ENCODE results near the gene ZBTB14. TPM values are rescaled to one million over a fixed set of nuclear protein-coding genes. Genes with fewer than 3 reads are reported as not detected.

The ZBTB14 gene
- total RNA-seq, 2 donors from 2014 or later, result 10.7 to 11.8 TPM

DNA sequence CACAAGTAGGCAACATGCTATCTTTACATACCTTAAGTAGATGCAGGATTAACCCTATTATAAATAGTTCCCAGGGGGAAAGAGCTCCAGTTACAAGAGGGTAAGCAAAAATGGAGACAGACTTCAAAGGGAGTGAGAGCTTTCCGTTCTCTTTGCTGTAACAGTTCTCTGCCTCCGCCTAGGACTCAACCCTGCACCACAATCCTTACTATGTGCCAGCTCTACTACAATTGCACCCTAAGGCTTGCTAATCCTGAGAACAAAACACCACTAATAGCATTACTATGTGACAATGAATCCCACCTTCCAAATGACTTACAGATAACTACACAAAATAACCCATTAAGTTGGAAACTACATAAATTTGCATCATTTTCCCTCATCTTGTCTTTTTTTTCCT lies 7.7 kb downstream of the ZBTB14 start:
- intact Hi-C loops (cut with DNase I), result no loop called here
- H3K9me3 ChIP-seq, result no peaks in the 10 kb centered on the region
- no peak overlapping the region for H3K4me3 ChIP-seq
- no peak for DNase-seq
- H3K36me3 ChIP-seq, result no peaks in the 10 kb centered on the region
- no peak overlapping the region for H3K9ac ChIP-seq (ENCODE audit: low read depth in 2 of 2, low read length in 2 of 2)
- H3K27ac ChIP-seq, result no peak overlapping the region
- TF ChIP-seq, protein P1, sequence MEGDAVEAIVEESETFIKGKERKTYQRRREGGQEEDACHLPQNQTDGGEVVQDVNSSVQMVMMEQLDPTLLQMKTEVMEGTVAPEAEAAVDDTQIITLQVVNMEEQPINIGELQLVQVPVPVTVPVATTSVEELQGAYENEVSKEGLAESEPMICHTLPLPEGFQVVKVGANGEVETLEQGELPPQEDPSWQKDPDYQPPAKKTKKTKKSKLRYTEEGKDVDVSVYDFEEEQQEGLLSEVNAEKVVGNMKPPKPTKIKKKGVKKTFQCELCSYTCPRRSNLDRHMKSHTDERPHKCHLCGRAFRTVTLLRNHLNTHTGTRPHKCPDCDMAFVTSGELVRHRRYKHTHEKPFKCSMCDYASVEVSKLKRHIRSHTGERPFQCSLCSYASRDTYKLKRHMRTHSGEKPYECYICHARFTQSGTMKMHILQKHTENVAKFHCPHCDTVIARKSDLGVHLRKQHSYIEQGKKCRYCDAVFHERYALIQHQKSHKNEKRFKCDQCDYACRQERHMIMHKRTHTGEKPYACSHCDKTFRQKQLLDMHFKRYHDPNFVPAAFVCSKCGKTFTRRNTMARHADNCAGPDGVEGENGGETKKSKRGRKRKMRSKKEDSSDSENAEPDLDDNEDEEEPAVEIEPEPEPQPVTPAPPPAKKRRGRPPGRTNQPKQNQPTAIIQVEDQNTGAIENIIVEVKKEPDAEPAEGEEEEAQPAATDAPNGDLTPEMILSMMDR (IDR thresholded peaks at IDR 0.05), result no peak
- H3K27me3 ChIP-seq, result no peaks in the 10 kb centered on the region
- no peaks in the 10 kb centered on the region for H3K4me1 ChIP-seq

DNA sequence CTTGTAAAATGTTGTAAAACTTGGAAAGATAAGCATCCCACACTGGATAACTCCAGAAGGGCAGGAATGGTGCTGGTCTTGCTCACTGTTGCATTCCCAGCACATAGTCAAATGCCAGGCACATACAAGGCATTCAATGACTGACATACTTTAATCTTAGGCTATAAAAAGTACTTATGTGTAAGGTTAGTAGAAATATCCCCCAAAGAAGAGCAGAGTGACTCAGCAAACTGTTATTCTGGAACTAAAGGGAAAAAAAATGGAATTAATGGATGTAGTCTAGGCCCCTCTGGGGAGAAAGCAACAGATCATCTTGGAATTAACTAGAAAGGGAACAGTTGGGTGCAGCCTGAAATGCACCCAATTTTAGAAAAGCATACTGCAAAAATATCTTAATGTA lies 9.0 kb downstream of the ZBTB14 start:
- Histone ChIP-seq H3K4me3 (no peak overlapping the region), H3K4me1 (no peaks in the 10 kb centered on the region), H3K9ac (ENCODE audit: low read depth in 2 of 2, low read length in 2 of 2) (no peak overlapping the region), H3K9me3 (no peaks in the 10 kb centered on the region), H3K27ac (no peak overlapping the region), H3K27me3 (no peaks in the 10 kb centered on the region), H3K36me3 (no peaks in the 10 kb centered on the region)
- intact Hi-C loops (cut with DNase I), result no loop called here
- DNase-seq, result no peak
- TF ChIP-seq, protein P1 (IDR thresholded peaks at IDR 0.05), result no peak

DNA sequence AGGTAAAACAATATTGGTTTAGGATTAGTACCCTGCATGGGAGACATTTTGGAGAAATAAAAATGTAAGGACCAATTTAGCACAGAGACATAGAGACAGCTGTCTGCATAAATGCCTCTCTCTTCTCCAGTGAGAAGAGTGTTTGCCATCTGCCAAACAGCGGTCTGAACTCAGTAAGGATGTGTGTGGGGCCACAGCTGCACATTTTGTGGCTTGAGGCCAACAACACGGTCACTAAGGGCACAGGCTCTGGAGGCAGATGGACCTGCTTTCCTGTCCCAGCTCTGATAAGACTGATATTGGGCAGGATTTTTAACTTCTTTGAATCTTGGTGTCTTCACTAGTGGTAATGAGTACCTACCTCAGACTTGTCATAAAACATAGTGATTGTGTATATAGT lies 10.2 kb downstream of the ZBTB14 start:
- no peak for DNase-seq
- H3K27ac ChIP-seq, result no peak overlapping the region
- intact Hi-C loops (cut with DNase I), result no loop called here
- H3K36me3 ChIP-seq, result no peaks in the 10 kb centered on the region
- no peaks in the 10 kb centered on the region for H3K27me3 ChIP-seq
- H3K4me1 ChIP-seq, result no peaks in the 10 kb centered on the region
- H3K9ac ChIP-seq (ENCODE audit: low read depth in 2 of 2, low read length in 2 of 2), result no peak overlapping the region
- H3K9me3 ChIP-seq, result no peaks in the 10 kb centered on the region
- no peak overlapping the region for H3K4me3 ChIP-seq
- TF ChIP-seq, protein P1 (IDR thresholded peaks at IDR 0.05), result no peak

DNA sequence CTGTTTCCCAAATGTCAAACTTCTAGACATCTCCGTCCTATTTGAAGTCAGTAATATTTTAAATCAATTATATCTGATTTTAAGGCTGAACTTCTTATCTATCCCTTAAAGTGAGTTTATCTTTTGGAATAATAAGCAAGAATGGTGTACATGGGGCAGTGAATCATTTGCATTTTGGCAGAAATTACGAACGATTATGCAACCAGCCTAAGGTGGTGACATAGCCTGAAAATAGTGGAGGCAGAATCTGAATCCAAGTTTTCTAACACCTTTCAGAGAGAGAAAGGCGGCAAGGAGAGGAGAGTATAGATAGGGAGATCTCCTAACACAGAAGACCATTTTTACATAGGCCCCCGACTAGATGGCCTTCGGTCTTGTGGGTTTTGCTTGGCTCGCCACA lies 10.7 kb downstream of the ZBTB14 start:
- intact Hi-C loops (cut with DNase I), result no loop called here
- TF ChIP-seq, protein P1 (IDR thresholded peaks at IDR 0.05), result no peak
- no peaks in the 10 kb centered on the region for H3K36me3 ChIP-seq
- H3K4me3 ChIP-seq, result no peak overlapping the region
- no peaks in the 10 kb centered on the region for H3K27me3 ChIP-seq
- no peaks in the 10 kb centered on the region for H3K4me1 ChIP-seq
- H3K9ac ChIP-seq (ENCODE audit: low read depth in 2 of 2, low read length in 2 of 2), result no peak overlapping the region
- H3K27ac ChIP-seq, result no peak overlapping the region
- DNase-seq, result no peak
- H3K9me3 ChIP-seq, result no peaks in the 10 kb centered on the region

DNA sequence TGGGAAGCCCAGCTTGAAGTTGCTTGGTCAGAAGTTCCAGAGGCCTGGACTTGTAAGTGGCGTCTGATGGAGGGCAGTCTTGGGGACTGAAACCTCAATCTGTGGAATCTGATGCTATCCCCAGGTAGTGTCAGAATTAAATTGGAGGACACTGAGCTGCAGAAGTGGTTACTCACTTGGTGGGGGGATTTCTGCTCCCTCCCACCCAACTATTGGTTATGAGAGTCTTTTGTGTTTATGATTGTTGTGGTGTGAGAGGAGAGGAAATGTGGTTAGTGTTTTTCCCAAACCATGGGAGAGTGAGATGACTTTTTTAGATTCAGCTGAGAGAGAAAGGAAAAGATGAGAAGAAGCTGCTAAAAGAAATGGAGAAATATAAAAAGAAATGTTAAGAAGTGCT lies 12.8 kb downstream of the ZBTB14 start:
- H3K4me3 ChIP-seq, result no peak overlapping the region
- intact Hi-C loops (cut with DNase I), result no loop called here
- no peak overlapping the region for H3K9ac ChIP-seq (ENCODE audit: low read depth in 2 of 2, low read length in 2 of 2)
- DNase-seq, result no peak
- H3K4me1 ChIP-seq, result no peaks in the 10 kb centered on the region
- H3K27ac ChIP-seq, result no peak overlapping the region
- H3K9me3 ChIP-seq, result no peaks in the 10 kb centered on the region
- H3K27me3 ChIP-seq, result no peaks in the 10 kb centered on the region
- TF ChIP-seq, protein P1 (IDR thresholded peaks at IDR 0.05), result no peak
- H3K36me3 ChIP-seq, result no peaks in the 10 kb centered on the region

DNA sequence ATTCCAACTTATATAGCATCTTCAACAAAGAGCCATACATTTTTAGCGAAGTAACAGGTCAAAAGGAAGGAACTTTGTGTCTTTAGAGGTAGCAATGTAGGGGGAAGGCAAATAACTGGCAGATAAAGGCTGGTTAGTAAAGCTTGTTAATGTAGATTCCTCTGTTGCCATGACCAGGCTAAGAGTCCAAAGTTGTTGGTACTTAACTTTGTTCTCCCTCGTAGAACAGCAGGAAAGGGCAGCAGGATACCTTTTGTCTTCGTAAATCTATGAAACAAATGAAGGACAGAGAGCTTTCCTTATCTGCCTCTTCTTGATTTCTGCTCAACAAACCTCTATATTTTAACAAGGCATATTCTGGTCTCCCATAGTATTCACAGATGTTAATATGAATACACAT lies 18.6 kb downstream of the ZBTB14 start:
- H3K9me3 ChIP-seq, result no peaks in the 10 kb centered on the region
- TF ChIP-seq, protein P1 (IDR thresholded peaks at IDR 0.05), result no peak
- no peak overlapping the region for H3K27ac ChIP-seq
- DNase-seq, result no peak
- H3K4me1 ChIP-seq, result no peaks in the 10 kb centered on the region
- H3K9ac ChIP-seq (ENCODE audit: low read depth in 2 of 2, low read length in 2 of 2), result no peak overlapping the region
- no peaks in the 10 kb centered on the region for H3K36me3 ChIP-seq
- intact Hi-C loops (cut with DNase I), result no loop called here
- H3K27me3 ChIP-seq, result no peaks in the 10 kb centered on the region
- no peak overlapping the region for H3K4me3 ChIP-seq

Data from colonic mucosa (tissue), 4 donors.